Measurements from ENCODE around the gene PALD1.

- TF ChIP-seq CTCF (IDR thresholded peaks at IDR 0.05) (no peak), POLR2A (IDR thresholded peaks at IDR 0.05) (no peak)
These were observed 79.7 kb downstream of the PALD1 start for GRCh38 chr10:70558295-70558694.

Measured in thyroid gland (tissue), 4 donors.